Aorta (tissue), 5 donors: ENCODE results near the gene CKLF. TPM values are rescaled to one million over a fixed set of nuclear protein-coding genes. Genes with fewer than 3 reads are reported as not detected.
A peak's percentile ranks its signal among the peaks of the same experiment; 100 is the strongest.

Experiments
- ATAC-seq: fragments of 200-7000 bp; cut with Tn5 transposase; one replicate; pipeline ENCODE4 v1.9.1; 2022; ENCODE audit warnings: moderate library complexity; ENCODE audit not compliant: low FRiP score
- DNase-seq, 2 donors: peaks; one replicate each; pipeline ENCODE4 v3.0.0-alpha.2; 2020
- H3K27ac ChIP-seq, 2 donors: one replicate each; pipeline ENCODE4 v1.5.1; 2013; ENCODE audit warnings: low read length in 2 of 2, mild to moderate bottlenecking in 2 of 2, moderate library complexity in 2 of 2, control low read depth in 1 of 2, inconsistent platforms in 1 of 2, low read depth in 1 of 2
- H3K27me3 ChIP-seq, 2 donors: one replicate each; pipeline ENCODE4 v1.6.1; 2013; ENCODE audit warnings: control low read depth in 1 of 2, low read length in 1 of 2, mild to moderate bottlenecking in 1 of 2, moderate library complexity in 1 of 2; ENCODE audit not compliant: insufficient read depth in 2 of 2, control insufficient read depth in 1 of 2
- H3K36me3 ChIP-seq, 2 donors: one replicate each; pipeline ENCODE4 v1.6.1; 2013; ENCODE audit warnings: control low read depth in 1 of 2, low read length in 1 of 2, mild to moderate bottlenecking in 1 of 2; ENCODE audit not compliant: insufficient read depth in 2 of 2, control insufficient read depth in 1 of 2
- H3K4me1 ChIP-seq, 2 donors: one replicate each; pipeline ENCODE4 v1.6.1; 2013; ENCODE audit warnings: low read length in 2 of 2, control low read depth in 1 of 2, mild to moderate bottlenecking in 1 of 2, moderate library complexity in 1 of 2; ENCODE audit not compliant: insufficient read depth in 2 of 2, control insufficient read depth in 1 of 2
- H3K4me3 ChIP-seq, 2 donors: one replicate each; pipeline ENCODE4 v1.5.1; 2013; ENCODE audit warnings: low read length in 2 of 2, control low read depth in 1 of 2, mild to moderate bottlenecking in 1 of 2
- H3K9me3 ChIP-seq: one replicate; pipeline ENCODE4 v1.6.1; 2013; ENCODE audit warnings: mild to moderate bottlenecking, low read length; ENCODE audit not compliant: control insufficient read depth
- WGBS, 2 donors: extraction: QIAGEN DNeasy Blood & Tissue Kit; methylation state at CpG; one replicate each; pipeline ENCODE4 v1.1.7; 2013; 5-methylcytosine and 5-hydroxymethylcytosine counted together
- intact Hi-C, 2 donors: fragments of 100-400 bp; cut with DNase I; formaldehyde crosslinking; loops; one replicate each; pipeline versions ENCODE4 v1.14.2 to v1.15.0; 2022
- polyA plus RNA-seq, 2 donors: library from polyadenylated mRNA; stranded (reverse); fragments of 200-250 nt; gene quantifications; one replicate each; pipeline ENCODE4 v1.2.3, GENCODE V29; 2013
- total RNA-seq, 2 donors: library from RNA; stranded (reverse); fragmentation: NEBNext Ultra II Directional; extraction: Animal tissue kit (Norgen Biotek cat#: 25700); gene quantifications; one replicate each; pipeline ENCODE4 v1.2.1, GENCODE V29; 2021
- donor health status: healthy with polysubstance abuse.
- donor health status: Bipolar disorder and iron deficiency.
- donor health status: DM: no; HTN: no; CAD: no.
- donor health status: DM: no; HTN: no; CAD: no.
- donor health status: DM: yes; HTN: yes; CAD: no.

Gene CKLF
- total and polyA plus RNA-seq, 4 donors, result 19.9 to 45.0 (median 33.9) TPM

DNA sequence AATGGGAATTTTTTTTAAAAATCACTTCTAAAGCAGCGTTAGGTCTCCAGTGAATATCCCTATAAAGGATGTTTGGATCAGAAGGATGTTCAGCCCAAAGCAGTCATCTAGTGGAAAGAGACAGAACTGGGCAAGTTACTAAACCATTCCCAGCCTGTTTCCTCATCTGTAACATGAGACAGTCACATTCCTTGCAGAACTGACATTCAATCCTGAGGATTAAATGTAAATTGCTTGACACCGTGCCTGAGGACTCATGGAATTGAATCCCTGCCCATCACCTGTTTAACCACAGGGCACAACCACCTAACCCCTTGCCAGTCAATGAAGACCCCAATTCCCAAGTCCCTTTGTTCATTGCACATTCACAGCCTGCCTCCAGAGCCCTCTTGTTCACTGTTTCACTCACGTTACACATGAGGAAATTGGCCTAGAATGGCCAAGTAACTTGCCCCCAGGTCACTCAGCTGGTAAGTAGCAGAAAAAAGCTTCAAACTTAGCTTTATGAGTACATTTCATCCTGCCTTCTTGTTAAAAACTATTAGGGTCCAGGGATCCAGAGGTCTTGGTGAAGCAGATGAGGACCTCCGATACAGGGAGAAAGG, 28.3 kb downstream of the CKLF start:
- Histone ChIP-seq H3K4me1 (peaks cover 0 to 6% of the 10 kb centered on the region in 2 donors), H3K4me3 (no peak overlapping the region), H3K27me3 (no peaks in the 10 kb centered on the region), H3K9me3 (no peaks in the 10 kb centered on the region), H3K27ac (no peak overlapping the region), H3K36me3 (no peaks in the 10 kb centered on the region)
- WGBS, 2 donors, result 38 to 53% methylated on average over 4 of the region's 4 CpGs
- DNase-seq (no peak), ATAC-seq (no peak)
- intact Hi-C loops, result loop anchor here in 1 of 2 donors (10.0 kb wide), 1 partner anchor 106 kb away; no protein-coding TSS in a partner anchor

GRCh38 chr16:66581246-66581952, 29.0 kb downstream of the CKLF start:
- Histone ChIP-seq H3K9me3 (no peaks in the 10 kb centered on the region), H3K27ac (no peak overlapping the region), H3K27me3 (no peaks in the 10 kb centered on the region), H3K4me3 (no peak overlapping the region), H3K4me1 (peaks cover 0 to 6% of the 10 kb centered on the region in 2 donors), H3K36me3 (no peaks in the 10 kb centered on the region)
- WGBS, 2 donors, result 42 to 46% methylated on average over 3 of the region's 3 CpGs
- ATAC-seq, result no peak
- intact Hi-C loops, result loop anchor here in 1 of 2 donors (10.0 kb wide), 1 partner anchor 107 kb away; no protein-coding TSS in a partner anchor
- no peak for DNase-seq

- H3K9me3 ChIP-seq, result no peaks in the 10 kb centered on the region
- H3K4me3 ChIP-seq, result no peak overlapping the region
- H3K36me3 ChIP-seq, result no peaks in the 10 kb centered on the region
- intact Hi-C loops, result loop anchor here in 1 of 2 donors (5.0 to 10.0 kb wide), 2 partner anchors 111 to 178 kb away; no protein-coding TSS in a partner anchor
- no peak overlapping the region for H3K27ac ChIP-seq
- DNase-seq (peak in 1 of 2 donors; percentile 54), ATAC-seq (peak; percentile 35)
- peaks cover 0 to 6% of the 10 kb centered on the region in 2 donors for H3K4me1 ChIP-seq
- WGBS, 2 donors, result 81 to 84% methylated on average over 10 of the region's 10 CpGs
- no peaks in the 10 kb centered on the region for H3K27me3 ChIP-seq
Measured at GRCh38 chr16:66585481-66586239, 33.3 kb downstream of the CKLF start.

GRCh38 chr16:66587881-66588600, 35.7 kb downstream of the CKLF start:
- H3K36me3 ChIP-seq, result no peaks in the 10 kb centered on the region
- no peak for DNase-seq
- intact Hi-C loops, result loop anchor here in 1 of 2 donors (5.0 to 10.0 kb wide), 2 partner anchors 113 to 181 kb away; no protein-coding TSS in a partner anchor
- H3K9me3 ChIP-seq, result no peaks in the 10 kb centered on the region
- ATAC-seq, result no peak
- no peak overlapping the region for H3K27ac ChIP-seq
- WGBS, 2 donors, result 83 to 87% methylated on average over 7 of the region's 7 CpGs
- no peaks in the 10 kb centered on the region for H3K27me3 ChIP-seq
- no peak overlapping the region for H3K4me3 ChIP-seq
- H3K4me1 ChIP-seq, result no peaks in the 10 kb centered on the region

DNA sequence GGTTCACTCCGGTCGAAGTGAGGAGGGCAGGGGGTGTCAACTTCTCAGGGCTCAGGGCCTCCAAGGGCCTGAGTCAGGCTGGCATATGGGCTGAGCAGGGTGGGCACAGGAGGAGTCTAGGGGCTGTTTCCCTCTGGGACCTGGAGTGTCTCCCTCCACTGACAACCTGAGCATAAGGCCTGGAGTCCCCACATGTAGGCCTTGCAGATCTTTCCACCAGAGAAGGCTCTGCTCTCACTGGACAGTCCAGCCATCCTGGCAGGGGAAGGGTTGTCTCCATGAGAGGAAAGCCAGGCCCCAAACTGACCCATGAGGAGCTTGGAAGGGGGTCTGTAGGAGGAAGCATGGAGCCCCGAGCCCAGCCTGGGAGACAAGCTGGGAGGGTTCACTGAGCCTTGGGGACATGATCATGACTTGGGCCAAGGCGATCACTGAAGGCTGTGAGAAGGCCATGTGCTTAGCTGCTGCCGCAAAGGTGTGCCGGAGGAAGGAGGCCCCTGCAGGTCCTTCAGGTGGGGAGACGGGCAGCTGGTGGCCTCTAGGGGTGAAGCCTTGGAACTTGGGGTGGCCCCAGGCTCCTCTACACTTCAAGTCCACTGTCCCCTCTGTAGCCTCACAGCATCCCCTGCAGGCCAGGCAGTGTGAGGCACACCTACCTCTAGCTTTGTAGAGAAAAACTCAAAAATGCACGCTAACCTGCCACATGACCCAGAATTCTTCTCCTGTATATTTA, 36.8 kb downstream of the CKLF start:
- Histone ChIP-seq H3K4me3 (no peak overlapping the region), H3K27ac (no peak overlapping the region), H3K27me3 (no peaks in the 10 kb centered on the region), H3K9me3 (no peaks in the 10 kb centered on the region), H3K36me3 (no peaks in the 10 kb centered on the region), H3K4me1 (no peaks in the 10 kb centered on the region)
- 89 to 92% methylated on average over 8 of the region's 8 CpGs for WGBS, 2 donors
- intact Hi-C loops, result loop anchor here in 1 of 2 donors (5.0 to 10.0 kb wide), 2 partner anchors 114 to 182 kb away; no protein-coding TSS in a partner anchor
- peak in 1 of 2 donors; percentile 80 for DNase-seq
- peak; percentile 80 for ATAC-seq

GRCh38 chr16:66590322-66590721, 37.9 kb downstream of the CKLF start:
- H3K4me3 ChIP-seq, result no peak overlapping the region
- 77 to 83% methylated on average over 8 of the region's 8 CpGs for WGBS, 2 donors
- H3K27ac ChIP-seq, result no peak overlapping the region
- no peak for ATAC-seq
- H3K4me1 ChIP-seq, result no peaks in the 10 kb centered on the region
- H3K27me3 ChIP-seq, result no peaks in the 10 kb centered on the region
- H3K36me3 ChIP-seq, result no peaks in the 10 kb centered on the region
- intact Hi-C loops, result no loop called here
- H3K9me3 ChIP-seq, result peaks cover 2% of the 10 kb centered on the region
- no peak for DNase-seq

GRCh38 chr16:66591018-66591417, 38.6 kb downstream of the CKLF start:
- DNase-seq (no peak), ATAC-seq (no peak)
- Histone ChIP-seq H3K27me3 (no peaks in the 10 kb centered on the region), H3K36me3 (no peaks in the 10 kb centered on the region), H3K4me3 (no peak overlapping the region), H3K27ac (no peak overlapping the region), H3K4me1 (no peaks in the 10 kb centered on the region), H3K9me3 (peaks cover 2% of the 10 kb centered on the region)
- intact Hi-C loops, result no loop called here
- WGBS, 2 donors, result 90 to 93% methylated on average over 4 of the region's 4 CpGs

- no peaks in the 10 kb centered on the region for H3K36me3 ChIP-seq
- DNase-seq (no peak), ATAC-seq (no peak)
- peaks cover 2% of the 10 kb centered on the region for H3K9me3 ChIP-seq
- WGBS, 2 donors, result 94 to 95% methylated on average over 3 of the region's 3 CpGs
- H3K4me1 ChIP-seq, result no peaks in the 10 kb centered on the region
- intact Hi-C loops, result no loop called here
- no peak overlapping the region for H3K27ac ChIP-seq
- H3K4me3 ChIP-seq, result no peak overlapping the region
- H3K27me3 ChIP-seq, result no peaks in the 10 kb centered on the region
Measured at GRCh38 chr16:66592241-66592640, 39.9 kb downstream of the CKLF start.
